ENCODE measurements around the gene KIF14.
"Not testable (repeated sequence)": the region's sequence is repeated elsewhere in the genome, so short reads cannot be mapped to it uniquely, and the experiment has no call there.

Gene KIF14

GRCh38 chr1:200561856-200562214 is 58.7 kb downstream of the KIF14 start:
- no peak for TF ChIP-seq CTCF (IDR thresholded peaks at IDR 0.05; ENCODE audit: control insufficient read depth, extremely low read depth, insufficient read depth)
- H3K4me3 ChIP-seq (ENCODE audit: low read depth, low read length): no peak overlapping the region
- no peak for DNase-seq (ENCODE audit: low read depth)

- DNase-seq (ENCODE audit: low read depth): no peak
- H3K4me3 ChIP-seq (ENCODE audit: low read depth, low read length): no peak overlapping the region
- peak; percentile 88 for TF ChIP-seq CTCF (IDR thresholded peaks at IDR 0.05; ENCODE audit: control insufficient read depth, extremely low read depth, insufficient read depth)
Observed at GRCh38 chr1:200558866-200559459, 61.6 kb downstream of the KIF14 start.

GRCh38 chr1:200556002-200556401 is 64.5 kb downstream of the KIF14 start:
- TF ChIP-seq CTCF (IDR thresholded peaks at IDR 0.05; ENCODE audit: control insufficient read depth, extremely low read depth, insufficient read depth): no peak
- DNase-seq (ENCODE audit: low read depth): no peak
- H3K4me3 ChIP-seq (ENCODE audit: low read depth, low read length): no peak overlapping the region

- H3K4me3 ChIP-seq (ENCODE audit: low read depth, low read length); DNase-seq (ENCODE audit: low read depth): not testable (repeated sequence)
Observed at GRCh38 chr1:200552737-200553136, 67.8 kb downstream of the KIF14 start.

GRCh38 chr1:200550367-200550766 is 70.2 kb downstream of the KIF14 start:
- H3K4me3 ChIP-seq (ENCODE audit: low read depth, low read length): no peak overlapping the region
- TF ChIP-seq CTCF (IDR thresholded peaks at IDR 0.05; ENCODE audit: control insufficient read depth, extremely low read depth, insufficient read depth): no peak

GRCh38 chr1:200547386-200547785 is 73.2 kb downstream of the KIF14 start:
- H3K4me3 ChIP-seq (ENCODE audit: low read depth, low read length): no peak overlapping the region
- TF ChIP-seq CTCF (IDR thresholded peaks at IDR 0.05; ENCODE audit: control insufficient read depth, extremely low read depth, insufficient read depth): no peak
- DNase-seq (ENCODE audit: low read depth): no peak

More at GRCh38 chr1:200550367-200550766, 70.2 kb downstream of the KIF14 start:
- DNase-seq (ENCODE audit: low read depth): no peak

GRCh38 chr1:200546577-200546976 is 74.0 kb downstream of the KIF14 start:
- no peak for TF ChIP-seq CTCF (IDR thresholded peaks at IDR 0.05; ENCODE audit: control insufficient read depth, extremely low read depth, insufficient read depth)
- no peak for DNase-seq (ENCODE audit: low read depth)
- H3K4me3 ChIP-seq (ENCODE audit: low read depth, low read length): no peak overlapping the region

Measured in LNCaP clone FGC (cell line).